ENCODE data around the gene GIMD1.
"Not testable (repeated sequence)": the region's sequence is repeated elsewhere in the genome, so short reads cannot be mapped to it uniquely, and the experiment has no call there.

The GIMD1 gene

DNA sequence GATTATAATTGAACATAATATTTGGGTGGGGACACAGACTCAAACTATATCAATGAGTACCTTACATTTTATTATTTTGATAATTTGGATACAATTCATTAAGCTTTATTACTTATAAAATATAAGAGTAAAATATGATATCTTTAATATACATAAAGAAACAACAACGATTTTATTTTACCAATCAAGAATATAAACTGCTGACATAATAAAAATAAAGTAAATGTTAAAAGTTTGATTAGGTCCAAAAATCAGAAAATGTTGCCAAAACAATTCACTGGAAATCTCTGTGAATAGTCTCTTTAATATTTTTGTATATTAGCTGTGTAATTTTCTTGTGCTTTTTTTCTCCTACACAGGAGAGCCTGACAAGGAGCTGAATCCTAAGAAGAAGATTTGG, 21.4 kb downstream of the GIMD1 start:
- DNase-seq: no peak

DNA sequence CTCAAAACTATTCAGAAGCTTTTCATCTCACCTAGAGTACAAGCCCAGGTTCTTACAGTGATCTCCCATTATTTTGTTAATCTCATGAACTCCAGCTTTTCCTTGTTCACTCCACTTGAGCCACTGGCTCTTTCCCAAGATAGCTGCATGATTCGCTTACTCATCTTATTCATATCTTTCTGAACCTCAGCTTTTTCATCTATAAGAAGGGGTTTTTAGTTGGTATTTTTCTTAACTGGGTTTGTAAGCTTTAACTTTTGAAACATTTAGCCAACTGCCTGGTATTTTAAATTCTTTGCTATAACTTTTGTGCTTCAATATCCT, 24.0 kb downstream of the GIMD1 start:
- no peak for DNase-seq

DNA sequence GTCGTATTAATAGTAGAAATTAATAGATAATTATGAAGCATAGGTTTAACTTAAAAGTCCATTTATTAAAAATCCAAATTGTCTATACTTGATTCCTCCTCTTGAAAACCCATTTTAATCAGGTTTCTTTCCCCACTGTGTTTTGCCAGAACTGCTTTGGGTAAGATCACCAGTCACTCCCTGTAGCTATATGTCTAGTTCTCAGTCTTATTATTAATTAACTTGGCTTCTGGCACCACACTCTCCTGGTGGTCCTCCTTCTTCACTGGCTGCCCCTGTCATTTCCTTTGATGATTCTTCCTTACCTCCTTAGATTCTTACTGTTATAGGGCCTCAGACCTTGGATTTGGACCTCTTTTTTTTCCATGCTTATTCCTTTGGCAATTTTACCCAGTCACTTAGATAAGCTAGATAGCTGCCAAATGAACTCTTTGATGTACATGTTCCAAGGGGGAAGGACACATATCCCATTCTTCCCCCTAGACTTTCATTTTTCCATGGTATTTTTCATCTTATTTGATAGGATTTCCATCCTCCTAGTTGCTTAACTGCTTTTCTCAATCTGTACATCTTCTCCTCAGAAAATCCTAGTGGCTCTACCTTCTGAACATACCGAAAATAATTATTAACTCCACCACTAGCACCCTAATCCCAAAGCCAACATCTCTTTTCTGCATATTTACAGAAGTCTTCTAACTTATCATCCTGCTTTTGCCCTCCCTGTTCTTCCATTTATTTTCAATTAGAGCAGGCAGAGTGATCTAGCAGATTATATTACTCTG, 24.5 kb downstream of the GIMD1 start:
- no peak for DNase-seq

DNA sequence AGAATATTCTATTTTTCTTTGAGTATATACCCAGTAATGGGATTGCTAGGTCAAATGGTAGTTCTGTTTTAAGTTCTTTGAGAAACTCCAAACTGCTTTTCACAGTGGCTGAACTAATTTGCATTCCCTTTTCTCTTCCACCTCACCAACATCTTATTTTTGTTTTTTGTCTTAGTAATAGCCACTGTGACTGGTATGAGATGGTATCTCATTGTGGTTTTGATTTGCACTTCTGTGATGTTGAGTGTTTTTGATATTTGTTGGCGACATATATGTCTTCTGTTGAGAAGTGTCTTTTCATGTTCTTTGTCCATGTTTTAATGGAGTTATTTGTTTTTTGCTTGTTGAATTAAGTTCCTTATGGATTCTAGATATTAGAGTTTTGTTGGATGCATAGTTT, 27.8 kb downstream of the GIMD1 start:
- no peak for DNase-seq

DNA sequence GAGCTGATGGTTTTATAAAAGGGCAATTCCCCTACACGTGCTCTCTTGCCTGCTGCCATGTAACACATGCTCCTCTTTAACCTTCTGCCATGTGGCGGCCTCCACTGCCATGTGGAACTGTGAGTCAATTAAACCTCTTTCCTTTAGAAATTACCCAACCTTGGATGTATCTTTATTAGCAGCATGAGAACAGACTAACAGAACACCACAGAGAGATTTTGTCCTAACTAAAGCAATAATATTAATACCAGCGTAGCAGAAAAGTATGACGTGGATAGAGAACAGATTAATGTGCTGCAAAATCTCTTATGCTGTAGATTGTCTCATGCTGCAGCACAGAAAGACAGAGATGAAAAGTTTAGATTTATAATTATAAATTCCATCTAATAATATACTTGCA, 29.1 kb downstream of the GIMD1 start:
- no peak for DNase-seq

DNA sequence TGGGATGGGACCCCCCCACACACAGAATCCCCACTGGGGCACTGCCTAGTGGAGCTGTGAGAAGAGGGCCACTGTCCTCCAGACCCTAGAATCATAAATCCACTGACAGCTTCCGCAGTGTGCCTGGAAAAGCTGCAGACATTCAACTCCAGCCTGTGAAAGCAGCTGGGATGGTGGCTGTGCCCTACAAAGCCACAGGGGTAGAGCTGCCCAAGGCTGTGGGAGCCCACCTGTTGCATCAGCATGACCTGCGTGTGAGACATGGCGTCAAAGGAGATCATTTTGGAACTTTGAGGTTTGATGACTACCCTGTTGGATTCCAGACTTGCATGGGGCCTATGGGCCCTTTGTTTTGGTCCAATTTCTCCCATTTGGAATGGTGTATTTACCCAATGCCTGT, 29.9 kb downstream of the GIMD1 start:
- DNase-seq: no peak

DNA sequence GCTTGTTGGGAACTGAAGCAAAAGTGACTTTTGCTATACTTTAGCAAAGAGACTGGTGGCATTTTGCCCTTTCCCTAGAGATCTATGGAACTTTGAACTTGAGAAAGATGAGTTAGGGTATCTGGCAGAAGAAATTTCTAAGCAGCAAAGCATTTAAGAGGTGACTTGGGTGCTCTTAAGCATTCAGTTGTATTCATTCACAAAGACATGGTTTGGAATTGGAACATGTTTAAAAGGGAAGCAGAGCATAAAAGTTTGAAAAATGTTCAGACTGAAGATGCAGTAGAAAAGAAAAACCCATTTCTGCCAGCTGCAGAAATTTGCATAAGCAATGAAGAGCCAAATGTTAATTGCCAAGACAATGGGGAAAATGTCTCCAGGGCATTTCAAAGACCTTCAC, 30.7 kb downstream of the GIMD1 start:
- no peak for DNase-seq

DNA sequence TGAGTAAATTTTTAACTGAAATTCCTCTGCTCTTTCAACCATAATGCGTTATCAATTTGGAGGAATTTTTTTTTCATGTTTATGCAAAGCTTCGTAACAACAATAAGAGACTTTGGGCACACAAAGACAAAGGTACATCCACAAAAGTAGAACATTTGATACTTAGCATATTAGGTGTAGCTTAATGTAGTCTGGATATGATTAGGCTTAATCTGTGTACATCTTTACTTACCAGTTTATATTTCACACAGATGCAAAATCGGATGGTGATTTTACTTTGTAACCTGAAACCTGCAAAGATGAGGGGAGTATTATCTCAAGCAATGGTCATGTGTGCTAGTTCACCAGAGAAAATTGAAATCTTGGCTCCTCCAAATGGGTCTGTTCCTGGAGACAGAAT, 32.0 kb downstream of the GIMD1 start:
- no peak for DNase-seq

DNA sequence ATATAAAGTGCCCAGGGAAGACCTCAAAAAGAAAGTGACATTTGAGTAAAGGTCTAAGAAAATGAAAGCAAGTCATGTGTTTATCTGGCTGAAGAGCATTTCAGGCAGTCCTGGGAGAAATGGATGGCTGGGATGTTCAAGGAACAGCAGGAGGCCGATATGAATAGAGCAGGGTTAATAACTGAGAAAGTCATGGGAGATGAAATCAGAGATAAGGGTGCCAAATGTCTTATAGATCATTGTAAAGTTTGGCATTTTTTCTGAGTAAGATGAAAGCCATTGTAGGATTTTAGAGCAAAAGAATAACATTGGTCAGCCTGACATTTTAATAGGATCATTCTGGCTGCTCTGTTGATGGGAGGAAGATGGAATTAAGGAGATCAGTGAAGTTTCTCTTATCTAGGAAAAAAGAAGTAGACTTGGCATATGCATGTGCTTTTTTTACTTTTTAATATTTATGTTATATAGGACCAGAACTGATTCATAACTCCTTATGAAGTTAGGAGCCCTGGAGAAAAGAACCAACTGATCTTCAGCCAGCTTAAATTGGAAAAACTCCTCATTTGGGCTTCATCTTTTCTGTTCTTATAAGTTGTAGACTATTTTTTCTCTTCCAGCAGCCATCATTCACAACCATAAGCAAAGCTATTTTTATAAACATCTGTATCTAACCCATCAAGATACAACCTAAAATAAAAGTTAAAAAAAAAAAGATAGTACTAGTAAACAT, 33.7 kb downstream of the GIMD1 start:
- DNase-seq: no peak

DNA sequence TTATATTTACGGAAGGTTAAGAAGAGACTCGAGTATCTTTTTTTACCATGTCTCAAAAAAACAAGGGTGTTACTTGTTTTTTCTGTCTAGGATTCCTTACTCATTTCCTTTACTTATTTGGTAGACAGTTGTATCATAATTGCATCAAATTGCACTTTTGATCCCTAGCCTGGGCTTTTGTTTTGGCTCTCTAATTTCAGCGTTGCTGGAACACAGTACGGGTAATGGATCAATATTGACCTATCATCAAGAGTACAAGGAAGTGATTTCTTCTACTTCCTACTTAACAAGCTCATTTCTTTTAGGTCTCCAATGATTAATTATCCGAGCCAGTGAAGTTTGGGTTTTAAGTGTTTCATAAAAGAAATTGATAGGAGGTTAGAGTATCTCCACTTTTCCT, 35.4 kb downstream of the GIMD1 start:
- no peak for DNase-seq

DNA sequence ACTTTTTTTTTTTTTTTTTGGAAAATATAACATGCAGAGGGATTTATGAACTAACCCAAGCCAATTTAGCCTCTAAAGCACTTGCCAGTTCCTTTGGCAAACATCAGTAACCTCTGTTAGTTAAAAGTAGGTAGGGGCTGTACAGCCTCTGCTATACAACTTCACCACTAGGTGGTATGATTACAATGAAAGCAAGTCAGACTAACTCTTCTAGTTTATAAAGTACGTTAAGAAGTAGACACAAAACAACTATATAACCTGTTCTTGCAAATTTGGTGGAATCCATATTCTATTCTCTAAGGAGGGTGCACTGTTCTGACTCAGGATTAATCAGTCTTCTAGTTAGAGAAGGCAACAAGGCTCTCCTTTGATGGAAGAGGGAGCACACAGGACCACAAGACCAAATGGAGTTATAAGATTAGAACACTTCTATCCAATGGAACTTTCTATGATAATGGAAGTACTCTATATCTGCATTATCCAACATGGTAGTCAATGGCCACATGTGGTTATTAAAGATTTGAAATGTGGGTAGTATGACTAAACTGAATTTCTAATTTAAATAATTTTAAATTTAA, 39.4 kb downstream of the GIMD1 start:
- peak in 1 of 2 donors; percentile 46 for DNase-seq

DNA sequence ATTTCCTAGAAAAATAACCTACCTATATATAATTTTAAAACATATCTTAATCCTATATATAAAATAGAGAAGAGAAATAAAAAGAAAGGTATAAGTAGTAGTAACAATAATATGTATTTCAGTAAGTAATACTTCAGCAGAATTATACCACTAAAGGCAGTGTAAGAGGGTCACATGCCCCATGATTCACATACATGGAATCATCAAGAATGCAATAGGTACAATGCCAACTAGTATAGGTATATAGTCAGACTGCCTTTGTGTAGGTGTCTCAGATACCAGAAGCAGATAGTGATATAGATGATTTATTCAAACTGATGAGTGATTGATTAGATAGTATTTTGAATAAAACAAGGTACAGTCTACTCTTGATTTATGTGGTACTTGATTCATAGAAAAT, 42.8 kb downstream of the GIMD1 start:
- DNase-seq: no peak

DNA sequence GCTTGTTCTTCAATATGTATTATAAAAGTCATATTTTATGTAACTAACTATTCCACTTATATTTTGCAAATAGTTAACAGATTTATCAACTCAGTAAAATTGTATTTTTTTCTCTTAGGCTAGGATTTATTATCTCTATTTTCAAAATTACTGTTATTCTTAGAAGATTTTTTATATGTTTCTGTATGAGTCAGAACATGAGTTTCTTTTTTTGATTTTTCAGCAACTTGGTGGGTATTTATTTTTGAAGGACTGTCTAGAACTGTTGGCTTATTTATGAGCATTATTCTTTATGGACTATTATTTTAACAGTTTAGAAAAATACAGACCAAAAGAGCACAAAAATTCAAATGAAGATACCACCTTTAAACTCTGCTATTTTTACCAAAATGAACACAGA, 45.5 kb downstream of the GIMD1 start:
- DNase-seq: no peak

DNA sequence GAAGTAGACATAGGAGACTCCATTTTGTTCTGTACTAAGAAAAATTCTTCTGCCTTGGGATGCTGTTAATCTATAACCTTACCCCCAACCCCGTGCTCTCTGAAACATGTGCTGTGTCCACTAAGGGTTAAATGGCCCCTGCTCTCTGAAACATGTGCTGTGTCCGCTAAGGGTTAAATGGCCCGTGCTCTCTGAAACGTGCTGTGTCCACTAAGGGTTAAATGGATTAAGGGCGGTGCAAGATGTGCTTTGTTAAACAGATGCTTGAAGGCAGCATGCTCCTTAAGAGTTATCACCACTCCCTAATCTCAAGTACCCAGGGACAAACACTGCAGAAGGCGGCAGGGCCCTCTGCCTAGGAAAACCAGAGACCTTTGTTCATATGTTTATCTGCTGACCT, 46.8 kb downstream of the GIMD1 start:
- DNase-seq: not testable (repeated sequence)

DNA sequence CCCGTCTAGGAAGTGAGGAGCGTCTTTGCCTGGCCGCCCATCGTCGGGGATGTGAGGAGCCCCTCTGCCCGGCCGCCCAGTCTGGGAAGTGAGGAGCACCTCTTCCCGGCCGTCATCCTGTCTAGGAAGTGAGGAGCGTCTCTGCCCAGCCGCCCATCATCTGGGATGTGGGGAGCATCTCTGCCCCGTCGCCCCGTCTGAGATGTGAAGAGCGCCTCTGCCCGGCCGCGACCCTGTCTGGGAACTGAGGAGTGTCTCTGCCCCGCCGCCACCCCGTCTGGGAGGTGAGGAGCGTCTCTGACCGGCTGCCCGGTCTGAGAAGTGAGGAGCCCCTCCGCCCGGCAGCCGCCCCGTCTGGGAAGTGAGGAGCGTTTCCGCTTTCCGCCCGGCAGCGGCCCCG, 47.4 kb downstream of the GIMD1 start:
- not testable (repeated sequence) for DNase-seq

DNA sequence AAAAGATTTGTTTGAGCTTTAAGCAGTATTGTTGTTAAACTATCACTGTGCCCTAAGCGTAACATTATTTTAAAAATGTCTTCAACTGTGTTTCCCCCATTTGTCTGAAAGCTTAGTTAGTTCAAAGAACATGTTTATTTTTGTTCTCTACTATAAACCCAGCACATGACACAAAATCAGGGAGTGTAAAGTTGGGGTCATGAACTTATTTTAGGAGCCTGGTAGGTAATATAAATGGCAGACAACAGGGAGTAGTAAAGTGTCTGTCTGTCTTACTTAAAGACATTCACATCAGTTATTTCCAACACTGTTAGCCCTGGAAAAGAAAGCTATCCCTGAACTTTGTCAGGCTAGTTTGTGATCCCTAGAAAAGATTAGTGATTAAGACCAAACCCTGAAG, 48.3 kb downstream of the GIMD1 start:
- no peak for DNase-seq

DNA sequence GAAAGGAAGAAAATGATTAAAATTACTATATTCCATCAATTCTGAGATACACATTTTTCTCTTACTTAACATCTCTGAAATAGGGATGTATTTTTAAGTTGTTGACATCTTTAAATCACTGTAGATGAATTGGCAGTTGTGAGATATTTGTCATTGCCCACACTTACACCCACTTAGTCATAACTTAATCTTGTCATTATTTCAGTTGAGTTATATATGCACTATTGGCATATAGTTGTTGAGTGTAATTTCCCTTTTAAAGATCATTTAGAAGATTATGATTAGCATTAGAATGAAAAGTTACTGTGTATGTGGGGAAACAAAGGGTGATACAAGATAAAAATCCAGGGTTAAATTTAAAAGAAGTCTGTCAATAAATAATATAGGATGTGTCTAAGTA, 50.1 kb downstream of the GIMD1 start:
- DNase-seq: no peak

DNA sequence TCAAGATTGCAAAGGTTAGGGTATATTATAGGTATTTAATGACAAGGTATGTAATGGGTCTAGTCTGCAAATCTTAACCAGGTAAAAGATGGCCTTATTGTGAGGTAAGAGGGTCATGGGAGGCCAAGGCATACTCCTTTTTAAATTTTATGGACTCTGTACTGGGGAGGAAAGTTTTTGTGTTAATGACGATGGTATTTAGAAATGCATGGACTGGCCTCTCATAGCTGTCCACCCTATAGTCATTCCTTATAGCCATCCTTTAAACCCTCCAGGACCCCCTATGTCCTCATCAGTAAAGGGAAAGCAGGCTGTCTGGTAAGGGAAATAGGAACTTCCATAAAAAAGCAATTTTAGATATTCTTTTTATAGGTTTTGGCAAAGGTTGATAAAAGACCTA, 50.8 kb downstream of the GIMD1 start:
- no peak for DNase-seq

DNA sequence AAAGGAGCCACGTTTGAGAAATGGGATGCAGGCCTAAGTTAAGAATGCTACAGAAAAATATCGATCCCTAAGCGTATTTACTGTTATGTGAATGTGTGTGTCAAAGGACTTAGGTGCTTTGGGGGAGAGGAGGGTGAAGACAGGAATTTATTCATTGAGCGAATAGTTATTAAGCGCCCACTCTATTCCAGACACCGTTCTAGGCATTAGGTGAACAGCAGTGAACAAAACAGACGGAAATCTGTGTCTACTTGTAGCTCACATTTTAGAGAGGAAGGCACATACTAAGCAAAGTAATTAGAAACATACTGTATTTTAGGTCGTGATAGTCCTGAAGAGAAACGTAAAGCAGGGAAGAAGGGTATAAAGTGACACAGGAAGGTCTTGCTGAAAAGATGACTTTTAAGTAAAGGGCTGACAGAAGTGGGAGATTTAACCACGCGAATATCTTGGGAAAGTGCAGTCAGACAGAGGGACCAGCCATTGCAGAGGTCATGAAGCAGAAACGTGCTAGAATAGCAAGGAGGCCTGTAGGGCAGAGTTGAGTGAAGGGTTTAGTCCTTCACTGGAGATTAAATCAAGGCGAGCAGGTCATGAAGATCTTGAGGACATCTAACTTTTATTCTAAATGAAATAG, 51.7 kb downstream of the GIMD1 start:
- no peak for DNase-seq

DNA sequence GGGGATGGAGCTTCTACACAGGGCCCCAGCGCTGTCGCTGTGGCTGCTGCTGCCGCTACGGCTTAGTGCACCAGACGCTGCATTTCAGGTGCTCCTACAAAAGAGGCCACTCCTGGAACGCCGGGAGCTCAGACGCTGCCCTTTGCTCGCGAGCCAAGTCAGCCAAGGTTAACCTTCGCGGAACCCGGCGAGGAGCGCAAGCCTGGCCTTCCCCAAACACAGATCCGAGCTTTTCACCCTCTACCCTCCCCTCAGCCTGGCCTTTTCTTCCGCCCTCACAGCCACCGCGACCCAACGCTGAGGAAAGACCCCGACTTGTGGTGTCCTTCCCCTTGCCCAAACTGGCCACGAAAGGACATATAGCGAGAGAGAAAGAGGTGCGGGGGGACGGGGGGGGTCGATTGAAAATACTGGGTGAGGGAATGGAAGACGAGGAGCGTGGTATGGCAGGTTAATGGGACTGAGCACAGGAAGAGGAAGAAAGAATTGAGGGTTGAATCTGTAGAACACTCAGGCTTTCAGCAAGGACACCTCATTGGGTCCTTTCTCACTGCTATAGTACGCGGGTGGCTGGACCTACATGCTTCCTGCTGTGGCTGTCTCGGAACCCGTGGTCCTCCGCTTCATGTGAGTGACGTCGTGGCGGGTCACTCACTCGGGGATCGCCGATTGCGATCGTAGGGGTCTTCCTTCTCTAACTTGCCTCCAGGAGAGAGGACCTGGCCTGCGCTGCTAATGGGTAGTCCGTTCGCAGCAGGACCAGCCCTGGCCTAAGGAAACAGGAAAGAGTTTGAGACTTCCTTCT, 52.4 kb downstream of the GIMD1 start, which contains the start of the genes AIMP1 and TBCK:
Gene AIMP1, plus strand, starts transcription at position 583 of the 805 bp plus-strand sequence. CDS start 8,460 bp downstream, outside the sequence.
Gene TBCK, minus strand, starts transcription at position 242 of the 805 bp plus-strand sequence. CDS start 7,249 bp downstream, outside the sequence.
- peak; percentile 92 to 94 for DNase-seq

DNA sequence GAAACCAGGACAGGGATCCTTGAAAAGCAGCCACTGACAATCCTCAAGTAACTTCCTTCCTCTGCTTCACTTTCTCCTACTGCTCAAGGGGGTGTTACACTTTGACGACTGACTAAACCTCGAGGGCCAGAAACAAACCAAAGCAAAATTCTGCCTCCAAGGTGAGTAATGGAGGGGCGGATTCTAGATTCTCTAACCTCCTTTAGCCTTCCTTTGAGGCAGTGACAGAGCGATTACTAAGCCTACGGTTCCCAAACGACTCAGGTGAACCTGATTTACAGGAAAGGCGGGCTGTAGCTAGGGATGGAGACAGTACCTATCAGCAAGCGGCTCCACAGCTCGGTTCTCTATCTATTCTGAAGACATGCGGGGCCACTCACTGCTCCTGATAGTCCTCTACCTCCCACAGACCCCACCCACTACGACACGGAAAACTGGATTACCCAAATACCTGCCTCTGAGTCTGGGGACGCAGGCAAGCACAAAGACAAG, 53.1 kb downstream of the GIMD1 start:
- peak; percentile 22 to 54 for DNase-seq

DNA sequence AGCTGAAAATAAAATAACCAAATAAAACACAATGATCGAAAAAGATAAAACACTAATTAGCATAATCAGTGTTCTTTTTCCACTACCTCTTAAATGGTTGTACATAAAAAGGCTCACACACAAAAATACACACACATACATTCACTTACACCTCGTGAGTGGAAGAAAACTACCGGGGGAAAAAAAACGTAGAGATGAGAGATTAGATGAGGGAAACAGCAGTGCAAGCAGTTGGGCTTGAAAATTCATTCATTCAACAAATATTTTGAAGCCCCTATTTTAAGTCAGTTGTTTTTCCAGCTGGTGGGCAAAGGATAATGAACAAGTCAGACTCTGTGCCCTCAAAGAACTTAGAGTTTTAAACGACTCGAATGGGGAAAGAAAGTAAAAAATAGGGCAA, 53.6 kb downstream of the GIMD1 start:
- peak in 1 of 2 donors; percentile 19 for DNase-seq

Measured in CD4-positive, alpha-beta T cell treated with Interleukin-4 for 1 hour (primary cell).